Thoracic aorta (tissue), 2 donors: ENCODE results near the gene DHODH. TPM values are rescaled to one million over a fixed set of nuclear protein-coding genes. Genes with fewer than 3 reads are reported as not detected.

ENCODE experiments used
- ATAC-seq: fragments of 150-250 bp; one replicate; pipeline ENCODE4 v1.8.0; 2017; ENCODE audit warnings: low read depth; ENCODE audit not compliant: insufficient number of reproducible peaks, low FRiP score
- DNase-seq: peaks from one replicate; pipeline ENCODE4 v3.0.0-alpha.2; 2020; ENCODE audit warnings: low spot score
- H3K27ac ChIP-seq, 2 donors: fragments of 200-600 bp; sonication (generic); 1 replicate in 1 of 2; 2 replicates in 1 of 2; pipeline ENCODE4 v1.5.1; 2016; ENCODE audit warnings: mild to moderate bottlenecking in 2 of 2, moderate library complexity in 2 of 2
- H3K27me3 ChIP-seq: fragments of 200-600 bp; sonication (generic); replicated peaks from 2 replicates; pipeline ENCODE4 v1.6.0; 2016; ENCODE audit warnings: mild to moderate bottlenecking; ENCODE audit not compliant: insufficient read depth
- H3K36me3 ChIP-seq: fragments of 200-600 bp; sonication (generic); one replicate; pipeline ENCODE4 v1.5.1; 2016
- H3K4me1 ChIP-seq, 2 donors: fragments of 200-600 bp; sonication (generic); 1 replicate in 1 of 2; 2 replicates in 1 of 2; pipeline versions ENCODE4 v1.5.1 to v1.6.0; 2016; ENCODE audit warnings: low read depth in 2 of 2, mild to moderate bottlenecking in 1 of 2; ENCODE audit not compliant: control insufficient read depth in 1 of 2
- H3K4me3 ChIP-seq: fragments of 200-600 bp; sonication (generic); 2 replicates; pipeline ENCODE4 v1.5.1; 2016; ENCODE audit warnings: mild to moderate bottlenecking
- H3K9me3 ChIP-seq: fragments of 200-600 bp; sonication (generic); 2 replicates; pipeline ENCODE4 v1.5.1; 2016
- CTCF ChIP-seq: fragments of 200-600 bp; sonication (generic); IDR thresholded peaks from one replicate; pipeline ENCODE4 v1.5.1; 2019; ENCODE audit warnings: antibody characterized with exemption
- total RNA-seq, 2 donors: library from RNA; depleted of rRNA; stranded (reverse); fragments of >200 nt; gene quantifications; one replicate each; pipeline versions ENCODE4 v1.1.0 to v1.2.3, GENCODE V29; 2016

The DHODH gene
- total RNA-seq, 2 donors from 2014 or later: 4.7 to 11.1 TPM

- H3K4me1 ChIP-seq: no peaks in the 10 kb centered on the region
- no peaks in the 10 kb centered on the region for H3K27me3 ChIP-seq
- H3K9me3 ChIP-seq: no peaks in the 10 kb centered on the region
- ATAC-seq (no peak), DNase-seq (no peak)
- TF ChIP-seq CTCF: no peak
- H3K4me3 ChIP-seq: no peak overlapping the region
- peaks cover 10% of the 10 kb centered on the region for H3K36me3 ChIP-seq
- H3K27ac ChIP-seq: no peak overlapping the region
These were observed 34.5 kb downstream of the DHODH start for GRCh38 chr16:72043058-72043457.

GRCh38 chr16:72043539-72043938 is 35.0 kb downstream of the DHODH start:
- Histone ChIP-seq H3K4me3 (no peak overlapping the region), H3K27ac (no peak overlapping the region), H3K4me1 (no peaks in the 10 kb centered on the region), H3K36me3 (peaks cover 10% of the 10 kb centered on the region), H3K9me3 (no peaks in the 10 kb centered on the region), H3K27me3 (no peaks in the 10 kb centered on the region)
- no peak for TF ChIP-seq CTCF
- DNase-seq: no peak
- ATAC-seq: no peak

GRCh38 chr16:72044296-72044695 is 35.8 kb downstream of the DHODH start:
- Histone ChIP-seq H3K27me3 (no peaks in the 10 kb centered on the region), H3K4me3 (no peak overlapping the region), H3K27ac (no peak overlapping the region), H3K4me1 (no peaks in the 10 kb centered on the region), H3K36me3 (peaks cover 10% of the 10 kb centered on the region), H3K9me3 (no peaks in the 10 kb centered on the region)
- no peak for ATAC-seq
- TF ChIP-seq CTCF: no peak
- DNase-seq: no peak

- no peak overlapping the region for H3K4me3 ChIP-seq
- peaks cover 10% of the 10 kb centered on the region for H3K36me3 ChIP-seq
- no peak for ATAC-seq
- no peaks in the 10 kb centered on the region for H3K4me1 ChIP-seq
- TF ChIP-seq CTCF: no peak
- no peaks in the 10 kb centered on the region for H3K27me3 ChIP-seq
- H3K9me3 ChIP-seq: no peaks in the 10 kb centered on the region
- no peak for DNase-seq
- no peak overlapping the region for H3K27ac ChIP-seq
These were observed 36.3 kb downstream of the DHODH start for GRCh38 chr16:72044825-72045359.

- H3K27ac ChIP-seq: no peak overlapping the region
- ATAC-seq (no peak), DNase-seq (no peak)
- no peaks in the 10 kb centered on the region for H3K27me3 ChIP-seq
- H3K36me3 ChIP-seq: no peaks in the 10 kb centered on the region
- H3K4me1 ChIP-seq: no peaks in the 10 kb centered on the region
- H3K9me3 ChIP-seq: no peaks in the 10 kb centered on the region
- TF ChIP-seq CTCF: no peak
- no peak overlapping the region for H3K4me3 ChIP-seq
These were observed 40.6 kb downstream of the DHODH start for GRCh38 chr16:72049110-72049509.
